ENCODE data around the gene RELN. TPM values are rescaled to one million over a fixed set of nuclear protein-coding genes. Genes with fewer than 3 reads are reported as not detected.

The RELN gene
- total RNA-seq, 1 donor from 2014 or later = 1.5 TPM

DNA sequence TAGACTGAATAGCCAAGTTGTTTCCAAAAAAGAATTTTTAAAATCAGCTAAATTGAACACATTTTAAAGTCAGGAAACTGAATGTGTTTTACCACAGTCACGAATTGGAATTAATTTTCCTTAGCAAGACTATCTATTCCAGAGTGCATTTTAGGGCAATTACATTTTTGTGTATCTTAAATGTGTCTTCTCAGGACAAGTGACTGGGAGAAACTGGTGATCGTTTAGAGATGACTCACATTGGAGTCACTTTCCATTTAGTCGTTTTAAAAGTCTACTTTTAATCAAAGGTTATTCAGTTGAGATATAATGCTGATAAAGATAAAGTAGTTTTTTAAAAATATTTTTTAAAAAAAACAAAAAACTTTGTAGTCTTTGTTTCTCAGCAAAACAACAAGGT is 351.7 kb downstream of the RELN start:
- no peak for DNase-seq (ENCODE audit: low spot score)

DNA sequence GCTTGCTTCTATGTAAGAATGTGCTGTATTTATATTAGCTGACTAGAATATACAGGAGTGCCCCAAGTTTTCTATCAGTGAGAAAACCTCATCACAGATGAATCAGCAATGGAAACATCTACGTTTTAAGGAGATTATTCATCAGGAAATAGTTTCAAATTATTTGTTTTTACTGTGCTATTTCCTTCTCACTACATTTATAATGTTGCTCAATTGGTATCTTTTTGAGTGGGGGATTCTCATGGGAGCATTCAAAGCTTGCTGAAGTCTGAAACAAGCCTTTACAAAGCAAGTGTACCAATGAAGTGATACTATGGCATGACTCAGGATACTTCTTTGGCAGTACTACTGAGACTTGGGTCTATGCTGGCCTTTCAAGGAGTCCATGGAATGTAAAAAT is 352.4 kb downstream of the RELN start:
- DNase-seq (ENCODE audit: low spot score) = no peak

DNA sequence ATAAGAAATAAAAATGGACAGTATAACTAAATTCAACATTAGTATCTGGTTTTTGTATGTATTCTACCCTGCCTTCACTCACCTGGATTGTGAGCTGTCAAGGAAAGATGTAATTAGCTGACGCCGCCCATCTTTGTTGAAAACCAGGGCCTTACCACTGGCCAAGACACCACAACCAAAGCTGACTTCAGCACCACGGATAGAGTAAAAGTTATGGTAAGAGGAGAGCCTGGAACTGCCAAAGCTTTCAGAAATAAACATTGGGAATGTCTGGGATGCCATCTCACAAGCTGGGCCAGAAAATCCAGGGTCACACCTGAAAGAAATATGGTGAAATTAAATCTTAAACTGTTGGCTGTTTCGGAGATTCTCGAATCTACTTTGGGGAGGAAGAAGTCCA is 353.3 kb downstream of the RELN start:
- no peak for DNase-seq (ENCODE audit: low spot score)

DNA sequence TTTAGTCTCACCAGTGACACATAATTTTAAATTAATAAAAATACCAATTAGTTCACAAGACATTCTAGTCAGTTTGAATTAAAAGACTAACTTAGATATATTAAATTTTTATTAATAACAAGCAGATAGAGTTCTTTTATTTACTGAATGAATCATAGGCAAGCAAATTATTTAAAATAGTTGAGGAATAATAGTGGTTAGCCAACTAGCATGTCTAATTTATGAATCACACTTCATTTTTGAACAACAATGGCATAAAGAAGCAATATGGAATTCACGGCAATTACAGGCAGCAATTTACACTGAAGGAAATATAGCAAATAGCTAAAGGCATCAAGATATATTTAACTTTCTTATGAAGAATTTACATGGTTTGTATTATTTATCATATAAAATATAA is 356.5 kb downstream of the RELN start:
- no peak for DNase-seq (ENCODE audit: low spot score)

DNA sequence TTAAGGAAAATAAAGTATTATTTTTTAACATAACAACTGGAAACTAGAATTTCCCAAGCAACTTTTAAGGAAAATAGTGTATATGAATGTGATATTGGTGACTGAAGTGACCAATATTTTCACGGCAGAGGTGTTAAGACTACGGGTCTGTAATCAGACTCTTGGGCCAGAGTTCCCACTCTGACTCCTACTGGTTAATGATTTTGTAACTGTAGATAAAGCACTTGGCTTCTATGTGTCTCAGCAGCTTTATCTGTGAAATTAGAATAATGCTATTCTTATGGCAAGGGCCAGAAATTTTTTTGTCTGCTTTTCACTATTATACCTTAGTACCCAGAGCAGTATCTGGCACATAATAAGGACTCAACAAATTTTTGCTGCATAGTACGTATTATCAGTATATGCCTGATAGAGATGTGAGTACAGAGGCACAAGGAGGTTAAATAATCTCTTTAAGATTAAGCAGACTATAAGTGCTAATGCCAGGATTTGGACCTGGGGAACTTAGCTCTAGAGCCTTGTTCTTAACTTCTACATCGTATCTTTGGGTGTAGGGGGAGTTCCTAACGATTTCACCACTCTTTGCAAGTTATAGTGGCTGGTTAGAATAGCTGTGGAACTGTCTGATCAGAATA is 357.3 kb downstream of the RELN start:
- no peak for DNase-seq (ENCODE audit: low spot score)

DNA sequence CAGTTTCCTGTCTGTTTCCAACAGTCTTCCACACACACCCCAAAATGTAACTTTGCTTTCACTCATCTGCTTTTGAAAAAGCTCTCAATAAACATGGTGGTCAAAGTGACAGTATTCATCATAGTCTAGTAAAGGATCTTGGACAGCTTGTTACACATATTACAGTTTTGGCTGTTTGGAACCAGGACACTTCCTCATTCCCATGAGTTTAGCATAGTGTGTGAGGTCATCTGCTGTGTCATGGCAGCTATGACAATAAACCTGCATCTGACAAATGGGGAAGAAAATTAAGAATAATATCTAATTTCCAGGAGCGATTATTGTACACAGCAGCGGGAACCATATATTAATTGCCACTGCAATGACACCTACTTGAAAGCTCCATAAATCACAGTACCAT is 359.1 kb downstream of the RELN start:
- DNase-seq (ENCODE audit: low spot score) = no peak

DNA sequence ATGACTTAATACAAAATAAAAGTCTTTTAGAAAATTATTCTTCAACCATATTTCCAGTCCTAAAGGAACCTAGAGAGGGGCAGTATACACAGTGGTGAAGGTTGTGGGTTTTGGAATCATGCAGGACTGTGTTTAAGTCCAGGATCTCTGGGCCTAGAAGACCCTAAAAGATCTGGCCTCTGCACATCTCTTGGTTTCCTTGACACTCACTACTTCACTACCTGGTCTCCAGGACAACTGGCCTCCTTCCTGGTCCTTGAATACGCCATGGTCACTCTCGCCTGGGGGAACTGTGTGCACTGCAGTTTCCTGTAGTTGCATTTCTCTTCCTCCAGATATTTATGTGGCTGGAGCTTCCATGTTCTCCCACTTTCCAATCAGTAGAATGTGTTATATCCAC is 360.7 kb downstream of the RELN start:
- DNase-seq (ENCODE audit: low spot score) = no peak

DNA sequence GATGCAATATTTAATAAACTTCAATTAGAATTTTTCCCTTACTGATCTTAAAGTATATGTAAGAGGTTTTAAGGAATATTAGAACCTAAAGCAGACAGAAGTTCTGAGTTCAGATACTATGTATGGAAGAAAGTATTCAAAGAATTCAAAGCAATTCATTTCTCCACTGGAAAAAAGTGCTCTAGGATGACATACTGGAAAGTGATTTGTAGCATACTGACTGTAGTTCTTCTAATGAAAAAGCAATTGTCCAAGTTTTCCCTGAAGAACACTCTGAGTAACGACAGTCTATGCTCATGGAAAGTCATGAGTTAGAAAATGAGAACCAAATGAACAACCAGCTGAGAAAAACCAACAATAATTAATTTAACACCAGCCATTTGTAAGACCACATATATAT is 362.7 kb downstream of the RELN start:
- no peak for DNase-seq (ENCODE audit: low spot score)

DNA sequence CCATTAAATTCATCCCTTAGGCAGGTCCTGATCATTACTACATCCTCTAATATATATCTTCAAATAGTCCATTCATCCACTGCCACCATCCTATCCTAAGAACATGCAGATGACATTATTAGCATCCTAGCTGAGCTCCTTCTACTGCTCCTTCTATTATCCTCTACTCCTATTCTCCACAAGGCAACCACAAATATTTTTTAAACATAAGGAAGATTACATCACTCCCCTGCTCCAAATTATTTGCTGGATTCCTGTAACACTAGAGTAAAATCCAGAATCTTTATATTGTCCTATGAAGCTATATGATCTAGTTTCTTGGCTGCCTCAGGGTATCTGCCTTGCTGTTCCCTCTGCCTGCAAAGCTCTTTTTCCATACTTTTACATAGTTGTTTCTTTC is 367.2 kb downstream of the RELN start:
- DNase-seq (ENCODE audit: low spot score) = no peak

DNA sequence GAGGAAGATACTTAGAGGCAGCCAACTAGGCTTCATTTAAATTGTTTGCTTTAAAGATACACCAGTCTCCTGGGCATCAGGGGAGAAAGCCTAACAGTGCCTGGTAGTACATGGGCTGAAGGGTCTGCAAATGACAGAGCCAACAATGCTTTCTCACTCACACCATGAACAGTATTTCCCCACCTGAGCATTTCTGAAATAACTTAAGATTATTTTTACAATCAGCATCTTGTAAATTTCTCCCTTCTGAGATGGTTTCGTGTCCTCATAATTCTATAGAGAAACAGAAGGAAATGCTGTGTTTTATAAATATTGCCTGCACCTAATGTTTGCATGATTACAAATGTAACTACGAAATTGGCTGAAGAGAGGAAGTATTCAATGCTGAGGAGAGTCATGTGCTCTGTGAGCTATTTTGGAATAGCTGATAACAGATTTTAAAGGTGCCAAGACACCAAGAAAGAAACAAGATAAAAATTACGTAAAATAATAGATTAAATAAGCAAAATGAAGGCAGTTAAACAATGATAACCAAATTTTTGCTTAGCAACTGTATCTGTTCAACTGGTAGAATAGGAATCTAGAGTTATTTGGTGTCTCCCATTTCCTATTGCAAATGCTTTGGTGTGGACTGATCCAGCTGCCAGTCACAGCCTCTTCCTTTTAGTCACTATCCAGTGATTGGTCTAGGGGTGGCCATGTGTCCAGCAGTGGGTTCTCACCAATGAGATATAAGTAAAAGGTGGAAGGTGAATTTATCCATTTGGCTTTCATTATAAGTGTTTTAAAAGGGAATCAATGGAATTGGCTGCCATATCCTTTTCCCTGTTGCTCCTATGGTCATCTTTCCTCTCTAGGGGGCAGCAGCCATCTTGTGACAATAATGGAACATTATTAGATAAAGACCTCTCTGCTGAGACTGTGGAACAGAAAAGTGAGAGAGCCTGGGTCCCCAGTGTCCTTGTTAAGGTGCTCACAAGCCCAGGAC is 375.5 kb downstream of the RELN start:
- DNase-seq (ENCODE audit: low spot score) = no peak

DNA sequence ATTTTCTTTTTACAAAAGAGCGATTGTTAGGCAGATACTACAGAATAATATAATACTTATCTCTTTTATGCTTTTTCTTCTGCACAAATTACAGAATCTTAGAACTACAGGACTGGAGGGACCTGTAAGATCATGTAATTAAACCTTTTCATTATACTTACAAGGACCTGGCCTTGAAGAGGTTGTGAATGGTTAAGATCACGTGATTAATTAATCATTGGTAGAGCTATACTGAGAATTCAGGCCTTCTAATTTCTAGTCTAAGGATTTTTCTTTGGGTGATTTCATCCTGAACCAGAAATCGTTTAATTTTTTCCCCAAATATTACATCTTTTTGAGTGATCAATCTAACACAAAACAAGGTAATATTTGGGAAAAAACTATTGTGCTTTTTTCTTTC is 379.7 kb downstream of the RELN start:
- no peak for DNase-seq (ENCODE audit: low spot score)

DNA sequence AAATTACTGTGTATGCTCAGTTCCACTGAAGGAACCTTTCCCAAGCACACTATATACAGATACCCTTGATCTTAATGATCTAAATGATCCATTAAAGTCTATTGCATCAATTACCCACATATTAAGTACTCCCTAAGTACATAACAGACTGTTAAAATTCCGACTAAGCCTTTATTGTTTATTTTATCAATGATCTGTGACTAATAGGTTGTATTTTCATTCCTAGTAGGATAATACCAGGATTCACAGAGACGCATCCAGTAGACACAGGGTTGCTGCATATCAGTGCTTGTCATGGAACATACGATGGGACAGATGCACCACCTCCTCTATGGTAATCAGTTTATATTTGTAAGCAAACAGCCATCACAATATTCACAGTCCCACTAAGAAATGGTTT is 383.8 kb downstream of the RELN start:
- DNase-seq (ENCODE audit: low spot score) = no peak

DNA sequence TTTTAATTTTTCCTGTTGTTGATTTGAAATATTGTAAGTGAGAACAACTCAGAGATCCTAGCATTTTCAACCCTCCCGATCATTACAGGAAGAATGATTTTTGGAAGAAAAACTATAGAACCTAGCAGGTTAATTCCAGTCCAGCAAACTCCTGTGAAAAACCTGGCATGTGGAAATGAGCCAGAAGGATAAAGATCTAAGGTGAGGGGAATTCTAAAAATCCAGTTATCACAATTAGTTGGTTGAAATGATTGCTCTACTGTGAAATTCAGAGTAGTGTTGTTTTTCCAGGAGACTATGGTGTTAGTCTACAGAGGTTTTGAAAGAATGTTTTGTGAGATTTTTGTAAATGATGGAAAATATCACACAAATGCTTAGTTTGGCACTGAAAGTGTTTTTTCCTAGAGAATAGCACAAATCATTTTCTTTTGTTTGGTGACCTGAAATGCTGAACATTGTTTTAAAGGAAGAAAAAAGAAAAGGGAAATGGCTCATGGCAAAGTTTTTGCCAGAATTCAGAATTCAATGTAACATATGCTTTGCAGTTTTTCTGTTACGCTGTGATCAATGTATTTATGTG is 391.0 kb downstream of the RELN start:
- no peak for DNase-seq (ENCODE audit: low spot score)

DNA sequence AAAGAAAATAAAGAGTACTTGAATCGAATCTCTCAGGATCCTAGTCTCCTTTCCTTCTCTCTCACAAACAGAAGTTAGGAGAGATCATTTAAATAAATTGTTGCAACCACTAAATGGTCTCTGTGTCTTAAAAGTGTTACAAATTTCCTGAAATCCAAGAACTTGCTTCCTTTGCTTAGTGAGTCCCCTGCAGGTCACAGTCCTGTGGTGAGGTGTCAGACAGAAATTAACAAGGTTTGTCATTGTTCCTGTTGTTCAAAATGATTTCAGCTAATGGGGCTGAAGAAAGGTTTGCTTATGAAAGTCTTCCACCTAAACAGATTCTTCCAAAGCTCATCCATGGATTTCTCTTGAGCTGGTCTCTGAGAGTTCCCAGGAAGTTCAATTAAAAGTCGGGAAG is 391.9 kb downstream of the RELN start:
- no peak for DNase-seq (ENCODE audit: low spot score)

DNA sequence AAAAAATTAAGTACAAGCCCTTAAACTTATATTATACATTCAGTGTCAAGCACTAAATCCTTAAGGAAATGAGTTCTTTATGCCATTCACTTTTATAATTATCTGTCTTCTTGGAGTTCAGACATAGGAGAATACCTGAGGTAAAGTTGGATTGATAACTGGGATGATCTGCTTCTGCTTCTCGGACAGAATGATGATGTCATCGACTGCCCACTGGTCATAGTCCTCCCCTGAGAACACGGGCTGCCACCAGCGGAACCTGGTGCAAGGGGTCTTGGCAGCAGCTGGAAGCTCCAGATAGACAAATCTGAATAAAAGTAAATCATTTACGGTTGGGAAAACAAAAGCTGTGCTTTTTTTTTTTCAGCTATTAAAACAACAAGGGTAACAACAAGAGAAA is 395.3 kb downstream of the RELN start:
- DNase-seq (ENCODE audit: low spot score) = no peak

DNA sequence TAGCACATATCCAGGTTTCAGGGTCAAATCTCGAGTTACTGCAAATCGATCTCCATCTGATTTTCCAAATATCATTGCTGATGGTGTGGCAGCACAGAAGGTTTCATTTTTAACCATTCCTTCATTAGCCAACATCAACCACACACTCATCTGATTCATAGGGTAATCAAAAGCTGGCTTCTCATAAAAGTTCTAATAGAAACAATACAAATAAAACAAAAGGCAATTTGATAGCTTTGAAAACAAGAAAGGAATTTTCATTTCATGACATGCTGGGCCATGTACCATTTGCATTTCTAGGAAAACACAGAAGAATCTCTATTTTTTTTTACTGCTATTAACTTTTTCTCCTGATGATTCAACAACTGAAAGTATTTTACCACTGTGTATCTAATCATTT is 395.8 kb downstream of the RELN start:
- no peak for DNase-seq (ENCODE audit: low spot score)

DNA sequence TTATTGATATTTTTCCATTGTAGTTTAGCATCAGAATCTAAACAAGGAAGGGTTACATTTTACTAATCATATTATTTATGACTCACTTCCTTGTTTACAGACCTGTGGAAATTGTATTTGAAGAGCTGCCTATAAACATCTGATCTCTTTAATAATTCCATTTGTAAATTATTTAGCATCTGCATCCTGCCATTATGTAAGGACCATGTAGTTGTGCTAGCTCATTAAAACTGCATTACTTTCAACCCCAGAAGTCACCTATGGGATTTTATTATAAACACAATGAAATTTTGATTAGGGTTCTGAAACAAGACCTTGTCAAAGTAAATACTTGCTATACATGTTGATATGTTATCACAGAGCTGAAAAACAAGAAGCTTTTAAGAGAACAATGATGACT is 396.6 kb downstream of the RELN start:
- no peak for DNase-seq (ENCODE audit: low spot score)

DNA sequence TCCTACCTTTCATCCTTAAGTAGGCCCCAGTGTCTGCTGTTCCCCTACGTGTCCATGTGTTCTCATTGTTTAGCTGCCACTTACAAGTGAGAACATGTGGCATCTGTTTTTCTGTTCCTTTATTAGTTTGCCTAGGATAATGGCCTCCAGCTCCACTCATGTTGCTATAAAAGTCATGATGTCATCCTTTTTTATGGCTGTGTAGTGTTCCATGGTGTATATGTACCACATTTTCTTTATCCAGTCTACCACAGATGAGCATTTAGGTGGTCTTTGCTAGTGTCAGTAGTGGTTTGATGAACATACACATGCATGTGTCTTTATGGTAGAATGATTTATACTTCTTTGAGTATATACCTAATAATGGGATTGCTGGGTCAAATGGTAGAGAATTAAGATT is 397.3 kb downstream of the RELN start:
- no peak for DNase-seq (ENCODE audit: low spot score)

DNA sequence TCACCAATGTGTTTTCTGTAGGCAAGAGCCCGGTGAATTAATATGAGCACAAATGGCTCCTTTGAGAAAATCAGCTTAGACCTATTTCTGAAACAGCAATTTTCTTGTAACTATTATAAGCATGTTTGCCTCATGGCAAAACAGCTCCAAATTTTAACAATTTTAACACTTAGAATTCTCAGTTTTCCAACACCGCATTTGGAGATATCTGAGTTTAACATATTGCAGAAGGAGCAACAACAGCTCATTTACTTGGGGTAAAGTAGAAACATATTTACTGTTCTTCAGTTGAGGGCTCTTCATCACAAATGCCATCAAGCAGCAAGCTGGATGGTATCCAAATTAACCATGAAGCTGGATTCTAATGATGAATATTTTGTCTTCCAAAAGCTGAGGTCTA is 409.4 kb downstream of the RELN start:
- DNase-seq (ENCODE audit: low spot score) = no peak

DNA sequence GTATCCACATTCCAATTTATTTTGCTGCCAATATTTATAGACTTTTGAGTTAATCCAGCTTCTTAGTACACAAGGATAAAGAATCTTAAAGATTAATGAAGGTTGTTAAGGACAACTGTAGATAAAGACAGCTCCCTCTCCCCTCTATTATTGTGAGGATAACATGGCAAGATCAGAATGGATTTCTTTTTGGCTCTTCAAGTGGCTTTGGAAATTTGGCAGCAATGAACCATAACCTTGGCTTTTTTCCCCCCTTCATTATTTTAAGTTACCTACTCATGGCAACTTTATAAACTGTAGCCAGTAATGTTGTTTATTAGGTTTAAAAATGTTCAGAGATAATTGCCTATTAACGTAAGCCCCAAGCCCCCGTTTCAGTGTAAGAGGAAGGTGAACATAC is 412.4 kb downstream of the RELN start:
- DNase-seq (ENCODE audit: low spot score) = no peak

DNA sequence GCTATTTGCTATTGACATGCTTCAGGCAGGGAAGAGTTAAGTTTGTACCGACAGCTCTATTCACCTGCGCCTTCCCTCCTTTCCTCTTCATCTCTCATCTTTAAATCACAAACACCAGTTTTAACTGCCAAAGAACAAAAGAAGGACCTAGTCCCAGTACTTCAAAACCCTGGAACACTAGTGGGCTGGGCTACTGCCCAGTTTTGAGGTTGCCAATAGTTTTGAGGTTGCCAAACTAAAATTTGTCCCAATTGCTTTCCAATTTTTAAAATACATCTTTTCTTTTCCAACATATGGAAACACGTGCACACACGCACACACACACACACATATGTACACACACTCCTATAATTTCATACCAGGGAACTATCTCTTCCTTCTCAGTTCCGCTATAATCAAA is 412.8 kb downstream of the RELN start:
- no peak for DNase-seq (ENCODE audit: low spot score)

DNA sequence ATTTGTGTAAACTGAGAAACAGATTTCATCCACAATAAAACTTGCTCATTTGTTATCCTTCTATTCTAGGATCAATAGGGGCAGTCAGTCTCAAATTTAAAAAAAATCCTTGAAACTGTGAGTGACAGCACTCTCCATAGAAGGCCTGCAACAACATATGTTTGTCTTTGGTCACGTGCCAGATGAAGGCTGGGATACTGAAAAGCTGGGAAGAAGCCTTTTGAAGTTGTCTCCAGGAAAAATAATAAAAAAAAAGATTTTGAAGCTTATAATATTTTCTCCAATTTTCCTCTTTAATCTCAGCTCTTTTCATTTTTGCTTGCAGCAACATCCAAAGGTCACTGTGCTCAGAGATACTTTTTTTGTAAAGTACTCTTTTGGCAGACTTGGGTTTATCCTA is 414.9 kb downstream of the RELN start:
- no peak for DNase-seq (ENCODE audit: low spot score)

DNA sequence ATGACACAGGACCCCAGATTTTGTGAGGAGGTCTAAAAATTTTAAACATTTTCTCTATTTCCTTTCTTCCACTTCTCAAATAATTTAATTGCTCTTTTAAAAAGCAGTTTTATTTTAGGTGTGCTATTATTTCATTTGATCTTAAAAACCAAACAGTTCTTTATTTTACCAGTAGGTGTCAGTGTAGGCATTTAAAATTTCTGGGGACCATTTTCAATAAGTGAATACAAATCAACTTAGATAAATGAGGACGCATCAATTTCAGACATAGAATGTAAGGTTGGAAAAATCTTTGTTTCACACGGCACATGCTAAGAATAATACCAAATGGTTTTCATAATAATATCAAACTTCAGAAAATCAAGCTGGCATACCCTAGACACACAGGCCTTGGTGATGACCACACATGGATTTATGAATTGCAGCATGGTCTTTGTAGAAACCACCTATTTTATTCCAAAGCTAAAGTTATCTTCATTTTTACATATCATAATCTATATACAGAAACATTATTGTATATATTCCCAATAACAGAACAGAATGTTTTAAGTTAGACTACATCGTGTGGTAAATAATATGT is 415.9 kb downstream of the RELN start:
- DNase-seq (ENCODE audit: low spot score) = no peak

Data from ureter (tissue), 1 donor.